Activated CD4-positive, alpha-beta T cell treated with anti-CD3 and anti-CD28 coated beads, Interleukin-2, amount 10 ng/mL, durations not matched to agents 24 days and 14 days (primary cell): Measurements from ENCODE around the gene PSRC1. TPM values are rescaled to one million over a fixed set of nuclear protein-coding genes. Genes with fewer than 3 reads are reported as not detected.

Source experiments
- DNase-seq: peaks from one replicate; pipeline ENCODE4 v3.0.0; 2022
- H3K27ac Mint-ChIP-seq: one replicate; pipeline ENCODE4 v1.8.0; 2022; ENCODE audit warnings: mild to moderate bottlenecking, mixed read lengths
- H3K27me3 Mint-ChIP-seq: one replicate; pipeline ENCODE4 v1.8.0; 2022; ENCODE audit warnings: mixed read lengths
- H3K36me3 Mint-ChIP-seq: one replicate; pipeline ENCODE4 v1.8.0; 2022; ENCODE audit warnings: low read depth, mild to moderate bottlenecking, mixed read lengths
- H3K4me1 Mint-ChIP-seq: one replicate; pipeline ENCODE4 v1.8.0; 2021; ENCODE audit warnings: mixed read lengths
- H3K4me3 Mint-ChIP-seq: one replicate; pipeline ENCODE4 v1.8.0; 2022; ENCODE audit warnings: mild to moderate bottlenecking, moderate library complexity, mixed read lengths
- H3K9me3 Mint-ChIP-seq: one replicate; pipeline ENCODE4 v1.8.0; 2021; ENCODE audit warnings: mixed read lengths
- intact Hi-C: fragments of 100-400 bp; cut with micrococcal nuclease; formaldehyde crosslinking; loops from one replicate; pipeline ENCODE4 v1.15.1; 2023
- total RNA-seq: library from RNA; stranded (reverse); gene quantifications from 2 replicates; pipeline ENCODE4 v1.2.3, GENCODE V29; 2022

The PSRC1 gene
- total RNA-seq, 1 donor from 2014 or later = 4.5 TPM

GRCh38 chr1:109253803-109254620 is 28.9 kb downstream of the PSRC1 start:
- no peaks in the 10 kb centered on the region for H3K9me3 Mint-ChIP-seq
- intact Hi-C loops = no loop called here
- DNase-seq = no peak
- H3K27me3 Mint-ChIP-seq = peaks cover 12% of the 10 kb centered on the region
- no peaks in the 10 kb centered on the region for H3K36me3 Mint-ChIP-seq
- H3K4me3 Mint-ChIP-seq = no peak overlapping the region
- no peak overlapping the region for H3K27ac Mint-ChIP-seq
- peaks cover 4% of the 10 kb centered on the region for H3K4me1 Mint-ChIP-seq

GRCh38 chr1:109252893-109253802 is 29.8 kb downstream of the PSRC1 start:
- no peak for DNase-seq
- Mint-ChIP-seq H3K4me3 (no peak overlapping the region), H3K36me3 (no peaks in the 10 kb centered on the region), H3K27ac (no peak overlapping the region), H3K27me3 (peaks cover 12% of the 10 kb centered on the region), H3K9me3 (no peaks in the 10 kb centered on the region), H3K4me1 (peaks cover 4% of the 10 kb centered on the region)
- intact Hi-C loops = no loop called here

- H3K27ac Mint-ChIP-seq = no peak overlapping the region
- intact Hi-C loops = no loop called here
- no peaks in the 10 kb centered on the region for H3K36me3 Mint-ChIP-seq
- DNase-seq = no peak
- H3K9me3 Mint-ChIP-seq = no peaks in the 10 kb centered on the region
- peaks cover 12% of the 10 kb centered on the region for H3K27me3 Mint-ChIP-seq
- H3K4me3 Mint-ChIP-seq = no peak overlapping the region
- H3K4me1 Mint-ChIP-seq = peaks cover 4% of the 10 kb centered on the region
Measured at GRCh38 chr1:109252167-109252892, 30.6 kb downstream of the PSRC1 start.

GRCh38 chr1:109251277-109252166 is 31.4 kb downstream of the PSRC1 start:
- DNase-seq = no peak
- H3K36me3 Mint-ChIP-seq = no peaks in the 10 kb centered on the region
- peaks cover 4% of the 10 kb centered on the region for H3K4me1 Mint-ChIP-seq
- peak overlapping the region; percentile 30 for H3K4me3 Mint-ChIP-seq
- H3K9me3 Mint-ChIP-seq = no peaks in the 10 kb centered on the region
- H3K27ac Mint-ChIP-seq = no peak overlapping the region
- intact Hi-C loops = no loop called here
- peaks cover 15% of the 10 kb centered on the region for H3K27me3 Mint-ChIP-seq

GRCh38 chr1:109250454-109251276 is 32.3 kb downstream of the PSRC1 start:
- DNase-seq = no peak
- no peaks in the 10 kb centered on the region for H3K36me3 Mint-ChIP-seq
- H3K9me3 Mint-ChIP-seq = no peaks in the 10 kb centered on the region
- peaks cover 14% of the 10 kb centered on the region for H3K27me3 Mint-ChIP-seq
- H3K4me3 Mint-ChIP-seq = peak overlapping the region; percentile 62
- intact Hi-C loops = no loop called here
- peaks cover 4% of the 10 kb centered on the region for H3K4me1 Mint-ChIP-seq
- no peak overlapping the region for H3K27ac Mint-ChIP-seq

- Mint-ChIP-seq H3K4me1 (peaks cover 4% of the 10 kb centered on the region), H3K9me3 (no peaks in the 10 kb centered on the region), H3K27me3 (peaks cover 15% of the 10 kb centered on the region), H3K36me3 (no peaks in the 10 kb centered on the region), H3K4me3 (peak overlapping the region; percentile 57), H3K27ac (no peak overlapping the region)
- intact Hi-C loops = loop anchor here (1.0 kb wide), 2 partner anchors 9 to 234 kb away; no protein-coding TSS in a partner anchor
- no peak for DNase-seq
Measured at GRCh38 chr1:109249654-109250401, 33.1 kb downstream of the PSRC1 start.

- peak within 1 kb of the TSS; percentile 71 for H3K4me3 Mint-ChIP-seq
- H3K27me3 Mint-ChIP-seq = peaks cover 20% of the 10 kb centered on the region
- H3K27ac Mint-ChIP-seq = no peak within 1 kb of the TSS
- intact Hi-C loops = loop anchor here (1.0 kb wide), 2 partner anchors 8 to 235 kb away; no protein-coding TSS in a partner anchor
- no peaks in the 10 kb centered on the region for H3K9me3 Mint-ChIP-seq
- H3K36me3 Mint-ChIP-seq = no peaks in the 10 kb centered on the region
- peaks cover 4% of the 10 kb centered on the region for H3K4me1 Mint-ChIP-seq
- peak; percentile 92 for DNase-seq
Measured at GRCh38 chr1:109248797-109249629, 33.9 kb downstream of the PSRC1 start, which contains the start of gene CELSR2. Gene CELSR2 (plus strand): TSS chr1:109249539. CDS start chr1:109250080, 541 bp downstream.

- intact Hi-C loops = no loop called here
- no peaks in the 10 kb centered on the region for H3K9me3 Mint-ChIP-seq
- no peak for DNase-seq
- no peaks in the 10 kb centered on the region for H3K36me3 Mint-ChIP-seq
- H3K27me3 Mint-ChIP-seq = peaks cover 20% of the 10 kb centered on the region
- no peak overlapping the region for H3K27ac Mint-ChIP-seq
- no peak overlapping the region for H3K4me3 Mint-ChIP-seq
- peaks cover 4% of the 10 kb centered on the region for H3K4me1 Mint-ChIP-seq
Measured at GRCh38 chr1:109248444-109248796, 34.5 kb downstream of the PSRC1 start.

GRCh38 chr1:109247401-109248365 is 35.3 kb downstream of the PSRC1 start:
- no peak overlapping the region for H3K4me3 Mint-ChIP-seq
- no peak for DNase-seq
- peaks cover 25% of the 10 kb centered on the region for H3K27me3 Mint-ChIP-seq
- intact Hi-C loops = no loop called here
- H3K27ac Mint-ChIP-seq = no peak overlapping the region
- H3K4me1 Mint-ChIP-seq = peaks cover 4% of the 10 kb centered on the region
- H3K36me3 Mint-ChIP-seq = no peaks in the 10 kb centered on the region
- no peaks in the 10 kb centered on the region for H3K9me3 Mint-ChIP-seq

- H3K27me3 Mint-ChIP-seq = peaks cover 30% of the 10 kb centered on the region
- intact Hi-C loops = no loop called here
- peaks cover 10% of the 10 kb centered on the region for H3K4me1 Mint-ChIP-seq
- no peak overlapping the region for H3K4me3 Mint-ChIP-seq
- no peak overlapping the region for H3K27ac Mint-ChIP-seq
- DNase-seq = no peak
- H3K9me3 Mint-ChIP-seq = no peaks in the 10 kb centered on the region
- peaks cover 2% of the 10 kb centered on the region for H3K36me3 Mint-ChIP-seq
Measured at GRCh38 chr1:109246141-109246551, 36.8 kb downstream of the PSRC1 start.
